Heart left ventricle (tissue), 16 donors: ENCODE results near the gene CNOT4. TPM values are rescaled to one million over a fixed set of nuclear protein-coding genes. Genes with fewer than 3 reads are reported as not detected.
A peak's percentile ranks its signal among the peaks of the same experiment; 100 is the strongest.

Experiments
- ATAC-seq, 4 donors: fragments of 200-7000 bp; cut with Tn5 transposase; one replicate each; pipeline ENCODE4 v1.9.1; 2020 to 2022; ENCODE audit warnings: moderate library complexity in 4 of 4, mild to moderate bottlenecking in 3 of 4, moderate number of reproducible peaks in 1 of 4
- DNase-seq, 5 donors: peaks; one replicate each; pipeline ENCODE4 v3.0.0-alpha.2; 2020
- H3K27ac ChIP-seq, 12 donors: fragments of 200-600 bp; sonication (generic) in 4 of 12; one replicate each; pipeline versions ENCODE4 v1.5.0 to v1.8.0; 2016 to 2022; ENCODE audit warnings: mild to moderate bottlenecking in 2 of 12
- H3K27me3 ChIP-seq, 9 donors: fragments of 200-600 bp; sonication (generic) in 2 of 9; one replicate each; pipeline versions ENCODE4 v1.5.1 to v1.8.0; 2016 to 2022; ENCODE audit warnings: mild to moderate bottlenecking in 3 of 9
- H3K36me3 ChIP-seq, 9 donors: fragments of 200-600 bp; sonication (generic) in 2 of 9; one replicate each; pipeline versions ENCODE4 v1.5.0 to v1.8.0; 2018 to 2022; ENCODE audit warnings: mild to moderate bottlenecking in 2 of 9
- H3K4me1 ChIP-seq, 12 donors: fragments of 200-600 bp; sonication (generic) in 4 of 12; one replicate each; pipeline versions ENCODE4 v1.5.0 to v1.8.0; 2016 to 2022; ENCODE audit warnings: mild to moderate bottlenecking in 3 of 12
- H3K4me3 ChIP-seq, 12 donors: fragments of 200-600 bp; sonication (generic) in 4 of 12; one replicate each; pipeline versions ENCODE4 v1.5.0 to v1.8.0; 2017 to 2022; ENCODE audit warnings: mild to moderate bottlenecking in 9 of 12, moderate library complexity in 4 of 12
- H3K9me3 ChIP-seq, 12 donors: fragments of 200-600 bp; sonication (generic) in 4 of 12; one replicate each; pipeline versions ENCODE4 v1.5.0 to v1.8.0; 2016 to 2022; ENCODE audit warnings: mild to moderate bottlenecking in 1 of 12
- CTCF ChIP-seq, 12 donors: fragments of 200-600 bp; sonication (generic) in 4 of 12; IDR thresholded peaks; one replicate each; pipeline versions ENCODE4 v1.5.0 to v1.8.0; 2018 to 2022; ENCODE audit warnings: antibody characterized with exemption in 12 of 12, mild to moderate bottlenecking in 5 of 12
- POLR2A ChIP-seq, 2 donors: fragments of 450-650 bp; IDR thresholded peaks; one replicate each; pipeline ENCODE4 v1.6.1; 2017; ENCODE audit warnings: antibody characterized with exemption in 2 of 2, mild to moderate bottlenecking in 2 of 2, moderate library complexity in 2 of 2
- WGBS, 4 donors: extraction: QIAGEN DNeasy Blood & Tissue Kit in 2 of 4; methylation state at CpG; one replicate each; pipeline versions ENCODE4 v1.1.5 to v1.1.7; 2013 to 2018; 5-methylcytosine and 5-hydroxymethylcytosine counted together
- intact Hi-C, 10 donors: fragments of 100-400 bp; cut with DNase I; formaldehyde crosslinking; loops; one replicate each; pipeline versions ENCODE4 v1.11.1 to v1.14.2; 2022
- polyA plus RNA-seq, 2 donors: library from polyadenylated mRNA; stranded (reverse); fragments of 200-250 nt; gene quantifications; one replicate each; pipeline ENCODE4 v1.2.3, GENCODE V29; 2013
- total RNA-seq, 9 donors: library from RNA; depleted of rRNA in 2 of 9; stranded (reverse); fragments of >200 nt in 2 of 9; fragmentation: NEBNext Ultra II Directional in 3 of 9; extraction: Animal tissue kit (Norgen Biotek cat#: 25700) in 3 of 9; gene quantifications; one replicate each; pipeline versions ENCODE4 v1.1.0 to v1.2.4, GENCODE V29; 2016 to 2023
- donor health status: ischemic (EF 13 %, LVEDD 7.1; RV severe dilation, severe dysfunction).
- donor health status: healthy with polysubstance abuse.
- donor health status: DM: no; HTN: yes; CAD: no.
- donor health status: DM: no; HTN: no; CAD: no.
- donor health status: ischemic (EF 25% LVEDD 6.9; RV normal size, moderate dysfunction).
- donor health status: ischemic (EF 25% LVEDD 5.7; RV mildly dilated, moderate dysfunction).
- donor health status: healthy.
- donor health status: DM: yes; HTN: yes; CAD: no.
- donor health status: ischemic (EF 35%, LVEDD 5.7; RV mildly dilated, moderate dysfunction).
- donor health status: nonischemic (EF 11% LVEDD 7.7; RV severe dilation, severe dysfunction).
- donor health status: DM: yes; HTN: yes; CAD: no.
- donor health status: PGD.
- donor health status: ischemic (EF 29% LVEDD 5.4; RV normal size, mild dysfunction).
- donor health status: nonischemic (EF 23%, LVEDD 6.1; RV moderate dilation, normal function).

The CNOT4 gene
- total and polyA plus RNA-seq, 11 donors: 7.9 to 29.2 (median 23.7) TPM

- TF ChIP-seq POLR2A (IDR thresholded peaks at IDR 0.05) (no peak), CTCF (IDR thresholded peaks at IDR 0.05) (no peak)
- 90 to 97% (median 92%) methylated on average over 1 of the region's 1 CpG for WGBS, 4 donors
- intact Hi-C loops: no loop called here
- DNase-seq (no peak), ATAC-seq (no peak)
- no peak overlapping the region for H3K4me3 ChIP-seq
- H3K27ac ChIP-seq: no peak overlapping the region
- H3K27me3 ChIP-seq: no peaks in the 10 kb centered on the region
- no peaks in the 10 kb centered on the region for H3K9me3 ChIP-seq
- no peaks in the 10 kb centered on the region for H3K36me3 ChIP-seq
- no peaks in the 10 kb centered on the region for H3K4me1 ChIP-seq
Measured at GRCh38 chr7:135349746-135350145, 160.2 kb downstream of the CNOT4 start.

GRCh38 chr7:135348493-135348892, 161.4 kb downstream of the CNOT4 start:
- peaks cover 0 to 2% (median 0%) of the 10 kb centered on the region in 12 donors for H3K4me1 ChIP-seq
- no peak overlapping the region for H3K4me3 ChIP-seq
- no peaks in the 10 kb centered on the region for H3K27me3 ChIP-seq
- no peaks in the 10 kb centered on the region for H3K9me3 ChIP-seq
- no peak overlapping the region for H3K27ac ChIP-seq
- ATAC-seq (no peak), DNase-seq (no peak)
- TF ChIP-seq CTCF (IDR thresholded peaks at IDR 0.05): no peak
- TF ChIP-seq POLR2A (IDR thresholded peaks at IDR 0.05): no peak
- intact Hi-C loops: no loop called here
- no peaks in the 10 kb centered on the region for H3K36me3 ChIP-seq

GRCh38 chr7:135343361-135343760, 166.5 kb downstream of the CNOT4 start:
- 61 to 84% (median 65%) methylated on average over 2 of the region's 2 CpGs for WGBS, 4 donors
- no peak overlapping the region for H3K27ac ChIP-seq

GRCh38 chr7:135342887-135343286, 167.0 kb downstream of the CNOT4 start:
- Histone ChIP-seq H3K4me1 (peaks cover 0 to 11% (median 0%) of the 10 kb centered on the region in 12 donors), H3K27ac (no peak overlapping the region), H3K36me3 (no peaks in the 10 kb centered on the region), H3K4me3 (no peak overlapping the region), H3K27me3 (no peaks in the 10 kb centered on the region), H3K9me3 (no peaks in the 10 kb centered on the region)
- intact Hi-C loops: no loop called here
- peak; percentile 64 to 85 (median 73) for DNase-seq
- TF ChIP-seq POLR2A (IDR thresholded peaks at IDR 0.05): no peak
- no peak for TF ChIP-seq CTCF (IDR thresholded peaks at IDR 0.05)
- ATAC-seq: peak; percentile 87 to 94 (median 92)
- 25 to 42% (median 32%) methylated on average over 10 of the region's 10 CpGs for WGBS, 4 donors

More at GRCh38 chr7:135343361-135343760, 166.5 kb downstream of the CNOT4 start:
- Histone ChIP-seq H3K4me3 (no peak overlapping the region), H3K36me3 (no peaks in the 10 kb centered on the region), H3K27me3 (no peaks in the 10 kb centered on the region), H3K4me1 (peaks cover 0 to 11% (median 0%) of the 10 kb centered on the region in 12 donors), H3K9me3 (no peaks in the 10 kb centered on the region)
- intact Hi-C loops: no loop called here
- no peak for TF ChIP-seq CTCF (IDR thresholded peaks at IDR 0.05)
- DNase-seq: no peak
- ATAC-seq: peak in 2 of 4 donors; percentile 7 to 23
